HG03095 (cell line): ENCODE data around the gene C1orf87.
A peak's percentile ranks its signal among the peaks of the same experiment; 100 is the strongest.
"Not testable (repeated sequence)": the region's sequence is repeated elsewhere in the genome, so short reads cannot be mapped to it uniquely, and the experiment has no call there.

ENCODE experiments used
- ATAC-seq: cut with Tn5 transposase; IDR thresholded peaks from one replicate; pipeline ENCODE4 v1.9.1; 2021; ENCODE audit warnings: moderate library complexity; ENCODE audit not compliant: unreplicated experiment

Gene C1orf87

DNA sequence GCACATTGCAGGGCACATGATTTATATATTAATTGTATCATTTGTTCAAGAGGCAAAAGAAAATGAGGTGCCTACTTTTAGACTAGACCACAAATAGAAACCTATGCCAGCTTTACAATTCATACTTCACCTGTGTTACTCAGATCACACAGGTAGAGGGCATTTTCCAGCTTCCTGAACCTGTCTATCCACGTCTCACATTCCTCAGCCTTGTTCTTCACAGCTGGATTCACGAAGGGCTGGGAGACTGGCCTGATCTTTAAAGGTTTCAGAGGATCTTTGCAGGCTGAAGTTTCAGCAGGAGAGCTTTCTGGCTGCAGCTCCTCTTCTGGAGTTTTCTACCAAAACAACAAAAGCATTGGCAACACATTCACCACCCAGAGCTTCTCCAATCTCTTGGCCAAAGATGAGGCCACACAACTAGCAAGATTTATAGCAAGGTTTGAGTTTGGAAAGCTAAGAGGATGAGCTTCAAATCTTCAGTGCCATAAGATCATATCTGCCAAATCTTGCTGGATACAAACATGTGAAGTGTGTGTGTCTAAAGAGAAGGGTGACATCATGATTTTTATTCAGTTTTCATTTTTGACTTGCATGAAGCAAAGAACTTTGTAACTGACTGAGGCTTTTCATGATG lies 76.0 kb downstream of the C1orf87 start:
- ATAC-seq = no peak

DNA sequence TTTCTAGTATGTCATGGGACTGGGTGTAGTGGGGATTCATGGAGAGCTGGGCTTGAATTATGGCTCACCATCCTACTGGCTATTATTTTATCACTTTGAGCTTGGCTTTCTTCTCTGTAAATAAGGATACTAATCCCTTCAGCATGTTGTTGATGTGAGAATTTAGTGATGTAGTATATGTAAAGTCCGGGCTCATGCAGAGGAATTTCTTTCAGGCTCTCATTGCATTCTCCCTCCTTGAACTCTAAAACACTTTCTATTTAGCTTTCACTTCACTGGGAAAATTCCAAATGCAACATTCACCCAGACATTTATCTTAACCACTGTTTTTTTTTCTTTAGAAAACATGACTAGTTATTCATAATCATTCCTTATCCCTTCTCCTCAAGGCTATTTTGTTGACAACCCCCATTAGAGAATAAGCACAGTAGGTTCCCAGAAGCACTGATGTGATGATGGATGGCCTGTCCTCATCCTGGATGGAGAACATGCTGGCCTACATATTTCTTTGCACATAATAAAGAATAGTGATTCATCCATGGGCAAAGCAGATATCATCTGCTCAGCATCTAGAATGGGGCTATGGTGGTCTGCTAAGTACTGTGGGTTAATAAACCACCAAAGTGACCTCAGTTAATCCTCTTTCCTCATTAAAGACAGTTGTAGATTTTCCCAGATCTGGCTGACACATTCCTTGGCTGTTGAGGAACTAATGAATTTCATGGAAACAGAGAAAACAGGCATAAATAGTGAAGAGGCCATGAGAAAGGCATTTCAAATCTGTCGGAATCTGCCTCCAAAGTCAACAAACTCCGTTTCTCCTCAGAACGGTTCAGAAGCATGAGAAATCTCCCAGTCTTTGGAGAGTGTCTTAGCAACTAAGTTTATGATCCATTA lies 79.0 kb downstream of the C1orf87 start:
- no peak for ATAC-seq

- no peak for ATAC-seq
Observed at GRCh38 chr1:59992040-59992820, 81.3 kb downstream of the C1orf87 start.

GRCh38 chr1:59990470-59990869 lies 83.1 kb downstream of the C1orf87 start:
- no peak for ATAC-seq

- ATAC-seq = no peak
Observed at GRCh38 chr1:59986516-59987310, 86.9 kb downstream of the C1orf87 start.

GRCh38 chr1:59985911-59986515 lies 87.6 kb downstream of the C1orf87 start:
- ATAC-seq = no peak

- ATAC-seq = no peak
Observed at GRCh38 chr1:59979666-59980065, 93.9 kb downstream of the C1orf87 start.

- no peak for ATAC-seq
Observed at GRCh38 chr1:59978511-59978910, 95.1 kb downstream of the C1orf87 start.

GRCh38 chr1:59978026-59978425 lies 95.5 kb downstream of the C1orf87 start:
- no peak for ATAC-seq

DNA sequence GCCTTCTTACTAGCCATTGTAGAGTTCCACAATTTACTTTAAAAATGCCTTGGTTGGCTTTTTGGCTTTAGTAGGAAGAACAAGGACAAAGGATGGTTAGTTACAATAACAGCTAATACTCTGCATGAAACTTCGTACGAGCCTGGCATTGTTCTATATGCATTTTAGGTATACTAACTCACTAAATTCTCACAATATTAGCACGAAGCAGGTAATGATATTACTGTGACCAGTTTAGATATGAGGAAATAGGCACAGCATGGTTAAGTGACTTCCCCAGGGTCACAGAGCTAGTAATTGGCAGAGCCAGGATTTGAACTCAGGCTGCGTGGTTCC lies 96.5 kb downstream of the C1orf87 start:
- no peak for ATAC-seq

- peak; percentile 74 for ATAC-seq
Observed at GRCh38 chr1:59976194-59977074, 97.1 kb downstream of the C1orf87 start.

DNA sequence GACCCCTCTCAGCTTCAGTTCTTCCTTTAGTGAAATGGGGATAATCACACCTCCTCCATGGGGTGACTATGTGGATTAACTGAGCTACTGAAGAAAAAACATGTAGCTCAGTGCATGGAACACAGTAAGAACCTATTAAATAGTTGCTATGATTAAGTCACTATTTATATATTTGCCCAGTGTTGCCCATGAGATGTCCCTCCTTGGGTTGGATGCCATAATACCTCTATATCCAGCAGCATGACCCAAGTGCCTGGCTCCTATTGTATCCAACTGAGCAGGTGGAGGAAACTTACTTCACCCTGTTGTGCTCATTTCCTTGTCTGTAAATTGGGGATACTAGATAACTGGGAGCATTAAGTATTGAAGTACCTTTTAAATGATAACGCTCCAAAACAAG lies 99.9 kb downstream of the C1orf87 start:
- ATAC-seq = no peak

DNA sequence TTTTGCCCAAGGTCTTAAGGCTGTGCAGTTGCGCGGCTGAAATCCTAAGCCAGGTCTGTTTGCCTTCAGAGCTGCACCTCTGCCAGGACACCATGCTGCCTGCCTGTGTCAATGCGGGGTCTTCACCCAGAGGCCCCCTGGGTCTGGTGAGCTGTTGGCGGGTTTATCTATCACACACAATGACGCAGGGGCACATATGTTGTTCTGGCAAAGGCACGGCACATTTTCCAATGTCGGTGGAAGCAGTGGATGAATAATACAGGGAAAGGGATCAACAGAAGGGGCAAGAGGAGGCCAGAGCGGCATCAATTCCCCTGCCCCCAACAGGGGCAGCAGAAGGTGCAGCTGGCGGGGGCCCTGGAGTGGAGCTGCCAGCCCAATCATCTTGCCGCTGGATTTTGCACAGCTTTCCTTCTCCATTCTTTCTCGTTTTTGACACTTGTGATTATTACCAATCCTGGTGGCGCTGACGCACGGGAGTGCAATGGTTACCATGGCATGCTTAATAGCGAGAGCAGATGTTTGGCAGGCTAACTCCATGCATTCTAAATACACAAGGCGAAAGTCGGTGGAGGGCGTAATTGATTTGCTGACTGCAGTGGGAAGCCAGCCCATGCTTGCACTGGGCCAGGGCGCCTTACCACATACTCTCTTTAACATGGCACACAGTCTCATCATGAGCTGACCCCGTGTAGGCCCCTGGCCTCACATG lies 101.2 kb downstream of the C1orf87 start:
- no peak for ATAC-seq

- ATAC-seq = peak; percentile 79
Observed at GRCh38 chr1:59971464-59971911, 102.1 kb downstream of the C1orf87 start.

DNA sequence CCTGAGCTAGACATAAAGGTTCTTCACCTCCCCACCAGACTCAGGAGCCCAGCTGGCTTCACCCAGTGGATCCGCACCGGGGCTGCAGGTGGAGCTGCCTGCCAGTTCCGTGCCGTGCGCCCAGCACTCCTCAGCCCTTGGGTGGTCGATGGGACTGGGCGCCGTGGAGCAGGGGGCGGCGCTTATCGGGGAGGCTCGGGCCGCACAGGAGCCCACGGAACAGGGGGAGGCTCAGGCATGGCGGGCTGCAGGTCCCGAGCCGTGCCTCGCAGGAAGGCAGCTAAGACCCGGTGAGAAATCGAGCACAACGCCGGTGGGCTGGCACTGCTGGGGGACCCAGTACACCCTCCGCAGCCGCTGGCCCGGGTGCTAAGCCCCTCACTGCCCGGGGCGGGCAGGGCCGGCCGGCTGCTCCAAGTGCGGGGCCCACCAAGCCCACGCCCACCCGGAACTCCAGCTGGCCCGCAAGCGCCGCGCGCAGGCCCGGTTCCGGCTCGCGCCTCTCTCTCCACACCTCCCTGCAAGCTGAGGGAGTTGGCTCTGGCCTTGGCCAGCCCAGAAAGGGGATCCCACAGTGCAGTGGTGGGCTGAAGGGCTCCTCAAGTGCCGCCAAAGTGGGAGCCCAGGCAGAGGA lies 103.9 kb downstream of the C1orf87 start:
- ATAC-seq = not testable (repeated sequence)

DNA sequence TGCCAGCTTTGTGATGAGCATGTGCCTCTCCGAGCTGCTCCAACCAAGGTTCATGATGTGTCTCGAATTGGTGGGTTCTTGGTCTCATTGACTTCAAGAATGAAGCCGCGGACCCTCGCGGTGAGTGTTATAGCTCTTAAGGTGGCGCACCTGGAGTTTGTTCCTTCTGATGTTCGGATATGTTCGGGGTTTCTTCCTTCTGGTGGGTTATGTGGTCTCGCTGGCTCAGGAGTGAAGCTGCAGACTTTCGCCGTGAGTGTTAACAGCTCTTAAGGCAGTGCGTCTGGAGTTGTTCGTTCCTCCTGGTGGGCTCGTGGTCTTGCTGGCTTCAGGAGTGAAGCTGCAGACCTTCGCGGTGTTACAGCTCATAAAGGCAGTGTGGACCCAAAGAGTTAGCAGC lies 104.8 kb downstream of the C1orf87 start:
- ATAC-seq = not testable (repeated sequence)

GRCh38 chr1:59967780-59968179 lies 105.8 kb downstream of the C1orf87 start:
- no peak for ATAC-seq

- no peak for ATAC-seq
Observed at GRCh38 chr1:59967141-59967697, 106.4 kb downstream of the C1orf87 start.
